ENCODE results near the gene PAPLN. TPM values are rescaled to one million over a fixed set of nuclear protein-coding genes. Genes with fewer than 3 reads are reported as not detected.

Gene PAPLN
- total and polyA plus RNA-seq, 3 experiments from 2014 or later: 0.18 to 0.31 (median 0.23) TPM

Other genes starting within 250 kb of the PAPLN start
- gene ZFYVE1, start 210.4 kb upstream of the PAPLN start, total RNA-seq: 10 to 100 TPM; 11.7 to 11.8 TPM
- gene ZFYVE1, start 210.4 kb upstream of the PAPLN start, polyA plus RNA-seq: 7.8 TPM
- gene RBM25, start 179.0 kb upstream of the PAPLN start, total RNA-seq: 10 to 100 TPM; 96.5 to 99.2 TPM
- gene RBM25, start 179.0 kb upstream of the PAPLN start, polyA plus RNA-seq: 67.0 TPM
- gene PSEN1, start 101.0 kb upstream of the PAPLN start, total RNA-seq: 10 to 100 TPM; 31.7 to 34.2 TPM
- gene PSEN1, start 101.0 kb upstream of the PAPLN start, polyA plus RNA-seq: 29.2 TPM
- gene NUMB, start 221.0 kb downstream of the PAPLN start, total RNA-seq: 10 to 100 TPM; 36.5 to 38.5 TPM
- gene NUMB, start 221.0 kb downstream of the PAPLN start, polyA plus RNA-seq: 39.0 TPM

All from CD8-positive, alpha-beta memory T cell (primary cell).